GM23248 (cell line): ENCODE data around the gene NUBP1. TPM values are rescaled to one million over a fixed set of nuclear protein-coding genes. Genes with fewer than 3 reads are reported as not detected.
"Not testable (repeated sequence)": the region's sequence is repeated elsewhere in the genome, so short reads cannot be mapped to it uniquely, and the experiment has no call there.

Experiments
- DNase-seq: peaks from one replicate; pipeline ENCODE4 v3.0.0-alpha.2; 2015
- H2AFZ ChIP-seq: fragments of 200-600 bp; sonication (generic); 2 replicates; pipeline ENCODE4 v1.6.1; 2016; ENCODE audit warnings: antibody characterized with exemption
- H3F3A ChIP-seq: fragments of 200-600 bp; sonication (generic); 2 replicates; pipeline ENCODE4 v1.6.1; 2016; ENCODE audit warnings: mild to moderate bottlenecking, antibody characterized with exemption, mixed run types; ENCODE audit not compliant: insufficient read depth
- H3K27ac ChIP-seq: fragments of 200-600 bp; sonication (generic); 2 replicates; pipeline ENCODE4 v1.5.1; 2016; ENCODE audit warnings: mild to moderate bottlenecking
- H3K27me3 ChIP-seq: fragments of 200-600 bp; sonication (generic); replicated peaks from 2 replicates; pipeline ENCODE4 v1.6.1; 2016; ENCODE audit warnings: mild to moderate bottlenecking; ENCODE audit not compliant: insufficient read depth
- H3K36me3 ChIP-seq: fragments of 200-600 bp; sonication (generic); 2 replicates; pipeline ENCODE4 v1.6.1; 2016; ENCODE audit warnings: low read depth, mild to moderate bottlenecking
- H3K4me1 ChIP-seq: fragments of 200-600 bp; sonication (generic); 2 replicates; pipeline ENCODE4 v1.6.1; 2016; ENCODE audit warnings: mild to moderate bottlenecking; ENCODE audit not compliant: insufficient read depth
- H3K4me2 ChIP-seq: fragments of 200-600 bp; sonication (generic); one replicate; pipeline ENCODE4 v1.6.1; 2016; ENCODE audit warnings: mild to moderate bottlenecking; ENCODE audit not compliant: unreplicated experiment
- H3K4me3 ChIP-seq: fragments of 200-600 bp; sonication (generic); 2 replicates; pipeline ENCODE4 v1.5.1; 2016; ENCODE audit warnings: mild to moderate bottlenecking
- H3K79me2 ChIP-seq: fragments of 200-600 bp; sonication (generic); 2 replicates; pipeline ENCODE4 v1.6.1; 2016; ENCODE audit warnings: mild to moderate bottlenecking; ENCODE audit not compliant: insufficient read depth
- H3K9ac ChIP-seq: fragments of 200-600 bp; sonication (generic); 2 replicates; pipeline ENCODE4 v1.6.1; 2016; ENCODE audit warnings: mild to moderate bottlenecking
- H3K9me2 ChIP-seq: fragments of 200-600 bp; sonication (generic); 2 replicates; pipeline ENCODE4 v1.6.1; 2016; ENCODE audit warnings: mixed run types, mild to moderate bottlenecking, moderate library complexity; ENCODE audit not compliant: insufficient read depth
- H3K9me3 ChIP-seq: fragments of 200-600 bp; sonication (generic); one replicate; pipeline ENCODE4 v1.6.1; 2017; ENCODE audit warnings: low read depth
- H4K20me1 ChIP-seq: fragments of 200-600 bp; sonication (generic); 2 replicates; pipeline ENCODE4 v1.6.0; 2016; ENCODE audit not compliant: insufficient read depth
- EZH2 ChIP-seq: fragments of 200-600 bp; sonication (generic); IDR thresholded peaks from 2 replicates; pipeline ENCODE4 v1.6.1; 2018; ENCODE audit warnings: antibody characterized with exemption, mild to moderate bottlenecking; ENCODE audit not compliant: insufficient read depth, poor library complexity, severe bottlenecking
- EZH2phosphoT487 ChIP-seq: fragments of 200-600 bp; sonication (generic); IDR thresholded peaks from 2 replicates; pipeline ENCODE4 v1.6.1; 2018; ENCODE audit warnings: antibody characterized with exemption, moderate library complexity, mild to moderate bottlenecking, low read depth; ENCODE audit not compliant: insufficient read depth
- WGBS, 2 experiments: methylation state at CpG; one replicate each; pipeline ENCODE4 v1.1.6; 2015 to 2017; ENCODE audit warnings: low lambda C conversion rate in 2 of 2, low coverage in 1 of 2; ENCODE audit errors: missing lambda C conversion rate in 2 of 2; 5-methylcytosine and 5-hydroxymethylcytosine counted together
- in situ Hi-C: fragments of 300-500 bp; cut with MboI; formaldehyde crosslinking; loops from 2 replicates; pipeline ENCODE4 v1.15.0; 2020
- polyA plus RNA-seq: library from polyadenylated mRNA; unstranded; fragments of >200 nt; fragmentation: Nextera tagmentation; extraction: Ambion mirVana; gene quantifications from 2 replicates; pipeline ENCODE4 v1.2.1, GENCODE V29; 2016
- total RNA-seq: library from RNA; depleted of rRNA; stranded (reverse); fragments of >200 nt; shearing (Covaris generic); gene quantifications from 2 replicates; pipeline ENCODE4 v1.2.3, GENCODE V29; 2014

Gene NUBP1
- total and polyA plus RNA-seq, 2 experiments from 2014 or later: 19.1 to 22.3 TPM

DNA sequence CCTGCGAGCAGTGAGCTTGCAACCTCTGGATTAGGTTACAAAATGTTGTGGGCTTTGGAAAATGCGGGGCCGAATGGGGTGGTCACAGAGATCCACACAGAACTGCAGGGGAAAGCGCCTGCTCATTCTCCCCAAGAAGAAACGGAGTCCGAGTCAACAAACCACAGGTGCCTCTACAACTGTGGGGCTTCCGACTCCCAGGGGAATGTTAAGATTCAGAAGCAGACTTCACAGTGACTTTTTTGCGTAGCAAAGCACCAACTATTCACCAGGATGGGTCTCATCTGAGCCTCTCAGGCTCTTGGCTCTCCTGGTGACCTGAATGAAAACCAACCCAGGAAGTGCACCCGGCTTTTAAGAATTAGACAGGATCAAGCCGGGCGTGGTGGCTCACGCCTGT lies 33.7 kb downstream of the NUBP1 start:
- DNase-seq: no peak
- in situ Hi-C loops: no loop called here
- 80 to 81% methylated on average over 12 of the region's 12 CpGs for WGBS, 2 experiments

DNA sequence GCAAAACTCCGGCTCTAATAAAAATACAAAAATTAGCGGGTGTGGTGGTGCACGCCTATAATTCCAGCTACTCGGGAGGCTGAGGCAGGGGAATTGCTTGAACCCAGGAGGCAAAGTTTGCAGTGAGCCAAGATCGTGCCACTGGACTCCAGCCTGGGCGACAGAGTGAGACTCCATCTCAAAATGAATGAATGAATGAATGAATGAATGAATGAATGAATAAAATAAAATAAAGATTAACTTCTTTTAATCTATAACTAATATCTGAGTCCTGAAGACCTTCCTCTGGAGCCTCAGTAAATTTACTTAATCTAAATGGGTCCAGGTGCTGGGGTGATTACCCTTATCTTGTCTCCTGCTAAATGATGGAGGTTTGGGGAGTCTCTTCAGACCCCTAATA lies 36.3 kb downstream of the NUBP1 start:
- H3K4me2 ChIP-seq, H4K20me1 ChIP-seq, H3K9me2 ChIP-seq, H3K27me3 ChIP-seq, H3K4me3 ChIP-seq, in situ Hi-C loops, H2AFZ ChIP-seq, H3K9ac ChIP-seq, H3K9me3 ChIP-seq, H3K36me3 ChIP-seq, DNase-seq, H3K79me2 ChIP-seq, H3K4me1 ChIP-seq, H3F3A ChIP-seq, H3K27ac ChIP-seq: not testable (repeated sequence)
- WGBS, 2 experiments: 81 to 88% methylated on average over 6 of the region's 6 CpGs

More for the DNA sequence above, 33.7 kb downstream of the NUBP1 start:
- no peak overlapping the region for H2AFZ ChIP-seq
- H3K79me2 ChIP-seq: no peaks in the 10 kb centered on the region
- no peaks in the 10 kb centered on the region for H3K9me3 ChIP-seq
- H3K9me2 ChIP-seq: no peaks in the 10 kb centered on the region
- no peaks in the 10 kb centered on the region for H3F3A ChIP-seq
- no peak overlapping the region for H3K27ac ChIP-seq
- no peaks in the 10 kb centered on the region for H4K20me1 ChIP-seq
- H3K4me2 ChIP-seq: no peak overlapping the region
- no peaks in the 10 kb centered on the region for H3K4me1 ChIP-seq
- TF ChIP-seq EZH2 (no peak), EZH2phosphoT487 (no peak)
- no peak overlapping the region for H3K4me3 ChIP-seq
- H3K27me3 ChIP-seq: 0 out of 2 replicates have a peak, but pooled peaks cover 4% of the 10 kb centered on the region
- H3K9ac ChIP-seq: no peak overlapping the region
- no peaks in the 10 kb centered on the region for H3K36me3 ChIP-seq

DNA sequence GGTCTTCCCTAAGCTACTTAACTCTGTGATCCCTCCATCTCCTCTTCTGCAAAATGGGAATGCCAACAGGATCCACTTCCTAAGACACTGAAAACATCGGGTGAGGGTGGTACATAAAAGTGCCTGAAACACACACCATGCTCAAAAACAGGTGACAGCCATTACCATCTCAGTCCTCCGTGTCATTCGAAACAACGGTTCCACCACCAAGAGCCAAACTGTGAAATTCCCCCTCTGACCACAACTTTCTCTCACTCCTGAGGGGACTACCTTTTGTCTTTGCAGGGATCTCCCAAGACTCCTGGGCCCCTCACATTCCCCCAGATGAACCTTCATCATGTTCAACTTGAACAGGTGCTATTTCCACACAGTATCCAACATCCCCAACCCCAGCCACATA lies 37.0 kb downstream of the NUBP1 start:
- Histone ChIP-seq H4K20me1 (no peaks in the 10 kb centered on the region), H3K27me3 (0 out of 2 replicates have a peak, but pooled peaks cover 4% of the 10 kb centered on the region), H3K9me3 (no peaks in the 10 kb centered on the region), H3K4me3 (no peak overlapping the region), H3K4me2 (no peak overlapping the region), H3K9me2 (no peaks in the 10 kb centered on the region), H3K36me3 (no peaks in the 10 kb centered on the region), H3K79me2 (no peaks in the 10 kb centered on the region), H3K9ac (no peak overlapping the region), H3K27ac (no peak overlapping the region), H3F3A (no peaks in the 10 kb centered on the region), H3K4me1 (no peaks in the 10 kb centered on the region), H2AFZ (no peak overlapping the region)
- WGBS, 2 experiments: 59 to 72% methylated on average over 4 of the region's 4 CpGs
- DNase-seq: no peak
- TF ChIP-seq EZH2phosphoT487 (no peak), EZH2 (no peak)
- in situ Hi-C loops: no loop called here

DNA sequence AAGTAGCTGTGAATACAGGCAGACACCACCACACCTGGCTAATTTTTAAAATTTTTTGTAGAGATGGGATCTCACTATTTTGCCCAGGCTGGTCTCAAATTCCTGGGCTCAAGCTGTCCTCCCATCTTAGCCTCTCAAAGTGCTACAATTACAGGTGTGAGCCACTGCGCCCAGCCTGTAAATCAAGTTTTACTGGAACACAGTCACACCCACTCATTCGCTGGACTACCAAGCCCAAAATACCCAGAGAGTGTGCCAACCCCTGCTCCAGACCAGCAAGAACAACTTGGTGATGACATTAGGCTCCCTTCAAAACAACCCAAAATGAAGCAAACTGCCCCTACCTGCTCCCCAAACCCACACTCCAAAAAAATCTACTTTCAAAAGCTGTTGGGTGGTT lies 39.0 kb downstream of the NUBP1 start:
- no peaks in the 10 kb centered on the region for H4K20me1 ChIP-seq
- WGBS, 2 experiments: 72 to 79% methylated on average over 2 of the region's 2 CpGs
- TF ChIP-seq EZH2 (no peak), EZH2phosphoT487 (no peak)
- H3K27ac ChIP-seq: no peak overlapping the region
- H3F3A ChIP-seq: no peaks in the 10 kb centered on the region
- DNase-seq: no peak
- H3K9ac ChIP-seq: no peak overlapping the region
- no peak overlapping the region for H2AFZ ChIP-seq
- H3K4me2 ChIP-seq: no peak overlapping the region
- H3K9me3 ChIP-seq: no peaks in the 10 kb centered on the region
- no peaks in the 10 kb centered on the region for H3K27me3 ChIP-seq
- no peak overlapping the region for H3K4me3 ChIP-seq
- H3K36me3 ChIP-seq: no peaks in the 10 kb centered on the region
- no peaks in the 10 kb centered on the region for H3K4me1 ChIP-seq
- H3K79me2 ChIP-seq: no peaks in the 10 kb centered on the region
- no peaks in the 10 kb centered on the region for H3K9me2 ChIP-seq
- in situ Hi-C loops: no loop called here

- TF ChIP-seq EZH2 (no peak), EZH2phosphoT487 (no peak)
- 65 to 69% methylated on average over 5 of the region's 5 CpGs for WGBS, 2 experiments
- no peaks in the 10 kb centered on the region for H3K4me1 ChIP-seq
- no peaks in the 10 kb centered on the region for H3K36me3 ChIP-seq
- no peak for DNase-seq
- H3K79me2 ChIP-seq: no peaks in the 10 kb centered on the region
- in situ Hi-C loops: no loop called here
- H2AFZ ChIP-seq: no peak overlapping the region
- H4K20me1 ChIP-seq: no peaks in the 10 kb centered on the region
- no peak overlapping the region for H3K9ac ChIP-seq
- H3K9me2 ChIP-seq: no peaks in the 10 kb centered on the region
- H3F3A ChIP-seq: no peaks in the 10 kb centered on the region
- no peak overlapping the region for H3K4me2 ChIP-seq
- H3K27me3 ChIP-seq: no peaks in the 10 kb centered on the region
- no peak overlapping the region for H3K27ac ChIP-seq
- no peaks in the 10 kb centered on the region for H3K9me3 ChIP-seq
- H3K4me3 ChIP-seq: no peak overlapping the region
Measured at GRCh38 chr16:10787304-10787703, 43.7 kb downstream of the NUBP1 start.

DNA sequence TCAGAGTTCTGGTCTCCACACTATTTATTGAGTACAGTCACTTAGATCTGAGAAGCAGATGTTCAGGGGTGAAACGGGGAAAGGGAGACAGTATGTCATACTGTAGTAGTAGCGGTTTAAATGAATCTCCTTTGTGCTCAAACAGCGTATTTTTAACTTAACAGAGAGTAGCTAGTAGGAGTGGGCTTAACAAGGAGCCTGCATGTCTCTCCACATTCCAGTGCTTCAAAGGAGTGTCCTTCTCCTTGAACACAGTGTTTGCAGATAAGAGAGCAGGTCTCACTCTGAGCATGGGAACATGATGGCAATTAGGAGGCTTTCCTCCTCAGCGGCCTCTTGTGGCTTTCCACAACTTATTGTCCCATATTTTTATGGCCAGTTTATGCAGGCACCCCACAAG lies 45.0 kb downstream of the NUBP1 start:
- H3K27ac ChIP-seq, H3K79me2 ChIP-seq, H3K4me3 ChIP-seq, H3K9me2 ChIP-seq, in situ Hi-C loops, H3K27me3 ChIP-seq, H2AFZ ChIP-seq, H4K20me1 ChIP-seq, H3F3A ChIP-seq, H3K4me1 ChIP-seq, H3K9me3 ChIP-seq, H3K4me2 ChIP-seq, DNase-seq, H3K36me3 ChIP-seq, H3K9ac ChIP-seq: not testable (repeated sequence)
- 65 to 66% methylated on average over 4 of the region's 4 CpGs for WGBS, 2 experiments
